ENCODE results near the gene UBIAD1. TPM values are rescaled to one million over a fixed set of nuclear protein-coding genes. Genes with fewer than 3 reads are reported as not detected.

UBIAD1 gene
- total and polyA plus RNA-seq, 2 of the 13 experiments (the other 11 are each of a cell fraction or from before 2014, with no cell fraction given), result 16.9 to 20.4 TPM

DNA sequence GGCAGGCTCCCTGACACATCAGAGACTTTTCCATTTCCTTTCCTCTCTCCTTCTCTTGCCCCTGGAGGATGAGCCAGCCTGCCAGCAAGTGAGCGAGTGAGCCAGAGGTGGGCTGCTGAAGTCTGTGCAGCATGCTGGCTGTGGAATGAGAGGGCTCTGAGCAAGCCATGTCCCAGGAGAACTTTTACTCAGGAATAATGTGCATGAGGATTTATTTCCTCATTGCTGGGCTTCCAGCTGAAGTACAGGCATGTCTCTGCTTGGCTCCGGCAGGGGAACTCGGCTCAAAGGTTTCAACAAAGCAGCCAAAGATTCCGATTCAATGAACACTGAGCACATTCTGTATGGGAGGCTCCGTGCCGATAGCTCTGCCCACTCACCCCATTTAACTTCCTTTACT is 43.7 kb downstream of the UBIAD1 start (continued):
- TF ChIP-seq HNRNPK (IDR thresholded peaks at IDR 0.05; ENCODE audit: low read depth, low read length, poor library complexity, severe bottlenecking) (no peak), ZSCAN29 (CRISPR knock-in tag; conservative IDR thresholded peaks at IDR 0.05) (no peak), WIZ (CRISPR knock-in tag; IDR thresholded peaks at IDR 0.05) (no peak), PPARG (CRISPR knock-in tag; conservative IDR thresholded peaks at IDR 0.05) (no peak)
- TF ChIP-seq, protein P1, sequence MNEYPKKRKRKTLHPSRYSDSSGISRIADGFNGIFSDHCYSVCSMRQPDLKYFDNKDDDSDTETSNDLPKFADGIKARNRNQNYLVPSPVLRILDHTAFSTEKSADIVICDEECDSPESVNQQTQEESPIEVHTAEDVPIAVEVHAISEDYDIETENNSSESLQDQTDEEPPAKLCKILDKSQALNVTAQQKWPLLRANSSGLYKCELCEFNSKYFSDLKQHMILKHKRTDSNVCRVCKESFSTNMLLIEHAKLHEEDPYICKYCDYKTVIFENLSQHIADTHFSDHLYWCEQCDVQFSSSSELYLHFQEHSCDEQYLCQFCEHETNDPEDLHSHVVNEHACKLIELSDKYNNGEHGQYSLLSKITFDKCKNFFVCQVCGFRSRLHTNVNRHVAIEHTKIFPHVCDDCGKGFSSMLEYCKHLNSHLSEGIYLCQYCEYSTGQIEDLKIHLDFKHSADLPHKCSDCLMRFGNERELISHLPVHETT (CRISPR knock-in tag; conservative IDR thresholded peaks at IDR 0.05), result no peak

DNA sequence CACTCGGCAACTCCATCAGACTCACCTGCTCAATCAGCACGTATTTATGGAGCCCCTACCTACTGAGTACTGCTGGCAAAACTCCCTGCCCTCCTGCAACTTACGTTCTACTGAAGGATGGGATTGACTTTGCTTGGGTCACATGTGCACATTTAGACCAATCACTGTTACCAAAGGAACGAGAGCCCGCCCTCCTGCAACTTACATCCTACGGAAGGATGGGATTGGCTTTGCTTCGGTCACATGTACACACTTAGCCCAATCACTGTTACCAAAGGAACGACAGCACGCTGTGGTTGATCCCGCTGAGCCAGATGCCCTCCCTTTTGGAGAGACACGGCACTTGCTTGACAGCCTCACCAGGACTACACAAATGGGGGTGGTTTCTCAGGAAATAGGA is 46.0 kb downstream of the UBIAD1 start:
- no TSS peak for BruUV-seq (replicated peaks)
- in situ Hi-C loops (cut with HindIII; ENCODE audit: extremely low pct_ligation_motif_present, low pct_unique_long_range_greater_than_20kb), result no loop called here
- DNase-seq (ENCODE audit: low spot score), result no peak

More for the DNA sequence above, 46.0 kb downstream of the UBIAD1 start:
- FAIRE-seq, result no peak
- 54% methylated on average over 11 of the region's 11 CpGs for WGBS (ENCODE audit: low lambda C conversion rate)
- ChIA-PET POLR2A (no interaction called here), CTCF (ENCODE audit: low intra/inter-chr PET ratio, low total read pairs) (no interaction called here)
- H3K4me1 ChIP-seq (ENCODE audit: insufficient read depth, low read length), result no peaks in the 10 kb centered on the region
- intact Hi-C loops (cut with micrococcal nuclease; ENCODE audit: unreplicated experiment), result no loop called here
- no peaks in the 10 kb centered on the region for H3K9me3 ChIP-seq (ENCODE audit: low read length)
- no peak; the same call in 2 of the 3 replicates for ATAC-seq
- H3K4me2 ChIP-seq (ENCODE audit: low read depth, low read length), result no peak overlapping the region
- no peak overlapping the region for H3K4me3 ChIP-seq (replicated peaks in 1 of 3; ENCODE audit: insufficient read depth in 1 of 3, low read depth in 2 of 3, low read length in 3 of 3)
- no peaks in the 10 kb centered on the region for H3K36me3 ChIP-seq (replicated peaks in 1 of 2; ENCODE audit: control insufficient read depth in 1 of 2, insufficient read depth in 2 of 2, low read length in 2 of 2)
- H4K20me1 ChIP-seq (ENCODE audit: insufficient read depth, low read length), result no peaks in the 10 kb centered on the region
- TF ChIP-seq, protein P2, sequence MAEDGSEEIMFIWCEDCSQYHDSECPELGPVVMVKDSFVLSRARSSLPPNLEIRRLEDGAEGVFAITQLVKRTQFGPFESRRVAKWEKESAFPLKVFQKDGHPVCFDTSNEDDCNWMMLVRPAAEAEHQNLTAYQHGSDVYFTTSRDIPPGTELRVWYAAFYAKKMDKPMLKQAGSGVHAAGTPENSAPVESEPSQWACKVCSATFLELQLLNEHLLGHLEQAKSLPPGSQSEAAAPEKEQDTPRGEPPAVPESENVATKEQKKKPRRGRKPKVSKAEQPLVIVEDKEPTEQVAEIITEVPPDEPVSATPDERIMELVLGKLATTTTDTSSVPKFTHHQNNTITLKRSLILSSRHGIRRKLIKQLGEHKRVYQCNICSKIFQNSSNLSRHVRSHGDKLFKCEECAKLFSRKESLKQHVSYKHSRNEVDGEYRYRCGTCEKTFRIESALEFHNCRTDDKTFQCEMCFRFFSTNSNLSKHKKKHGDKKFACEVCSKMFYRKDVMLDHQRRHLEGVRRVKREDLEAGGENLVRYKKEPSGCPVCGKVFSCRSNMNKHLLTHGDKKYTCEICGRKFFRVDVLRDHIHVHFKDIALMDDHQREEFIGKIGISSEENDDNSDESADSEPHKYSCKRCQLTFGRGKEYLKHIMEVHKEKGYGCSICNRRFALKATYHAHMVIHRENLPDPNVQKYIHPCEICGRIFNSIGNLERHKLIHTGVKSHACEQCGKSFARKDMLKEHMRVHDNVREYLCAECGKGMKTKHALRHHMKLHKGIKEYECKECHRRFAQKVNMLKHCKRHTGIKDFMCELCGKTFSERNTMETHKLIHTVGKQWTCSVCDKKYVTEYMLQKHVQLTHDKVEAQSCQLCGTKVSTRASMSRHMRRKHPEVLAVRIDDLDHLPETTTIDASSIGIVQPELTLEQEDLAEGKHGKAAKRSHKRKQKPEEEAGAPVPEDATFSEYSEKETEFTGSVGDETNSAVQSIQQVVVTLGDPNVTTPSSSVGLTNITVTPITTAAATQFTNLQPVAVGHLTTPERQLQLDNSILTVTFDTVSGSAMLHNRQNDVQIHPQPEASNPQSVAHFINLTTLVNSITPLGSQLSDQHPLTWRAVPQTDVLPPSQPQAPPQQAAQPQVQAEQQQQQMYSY (CRISPR knock-in tag; IDR thresholded peaks at IDR 0.05), result no peak
- TF ChIP-seq NFYC (CRISPR knock-in tag; IDR thresholded peaks at IDR 0.05) (peak; percentile 28; the same call in 1 of the 2 replicates), MXI1 (IDR thresholded peaks at IDR 0.05; ENCODE audit: borderline replicate concordance, low read depth, low read length) (no peak), JUND (CRISPR knock-in tag; IDR thresholded peaks at IDR 0.05) (no peak), TGIF2 (CRISPR knock-in tag; IDR thresholded peaks at IDR 0.05) (no peak)
- TF ChIP-seq, protein P3, sequence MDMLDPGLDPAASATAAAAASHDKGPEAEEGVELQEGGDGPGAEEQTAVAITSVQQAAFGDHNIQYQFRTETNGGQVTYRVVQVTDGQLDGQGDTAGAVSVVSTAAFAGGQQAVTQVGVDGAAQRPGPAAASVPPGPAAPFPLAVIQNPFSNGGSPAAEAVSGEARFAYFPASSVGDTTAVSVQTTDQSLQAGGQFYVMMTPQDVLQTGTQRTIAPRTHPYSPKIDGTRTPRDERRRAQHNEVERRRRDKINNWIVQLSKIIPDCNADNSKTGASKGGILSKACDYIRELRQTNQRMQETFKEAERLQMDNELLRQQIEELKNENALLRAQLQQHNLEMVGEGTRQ (IDR thresholded peaks at IDR 0.05; ENCODE audit: low read depth, low read length), result peak; percentile 63
- TF ChIP-seq, protein P3 (CRISPR knock-in tag; IDR thresholded peaks at IDR 0.05; ENCODE audit: borderline replicate concordance), result peak; percentile 59; the same call in 1 of the 2 replicates
- no peak overlapping the region for H3K9ac ChIP-seq (ENCODE audit: insufficient read depth, low read depth, low read length)
- no peak overlapping the region for H2AFZ ChIP-seq (ENCODE audit: low read length)
- H3K27ac ChIP-seq (ENCODE audit: extremely low read length, insufficient read depth, low read length), result no peak overlapping the region
- H3K27me3 ChIP-seq (ENCODE audit: control insufficient read depth in 1 of 2, insufficient read depth in 2 of 2, low read length in 2 of 2), result peaks cover 2 to 26% of the 10 kb centered on the region in 2 experiments; a peak in 4 of 5 replicates
- H3K79me2 ChIP-seq (ENCODE audit: insufficient read depth, low read length), result no peaks in the 10 kb centered on the region

Measured in HepG2 (cell line).